Iris pigment epithelial cell (primary cell): ENCODE data around the gene GRIK5.

Source experiments
- DNase-seq: peaks from one replicate; pipeline ENCODE4 v3.0.0-alpha.2; 2011; ENCODE audit warnings: low read depth

The GRIK5 gene

DNA sequence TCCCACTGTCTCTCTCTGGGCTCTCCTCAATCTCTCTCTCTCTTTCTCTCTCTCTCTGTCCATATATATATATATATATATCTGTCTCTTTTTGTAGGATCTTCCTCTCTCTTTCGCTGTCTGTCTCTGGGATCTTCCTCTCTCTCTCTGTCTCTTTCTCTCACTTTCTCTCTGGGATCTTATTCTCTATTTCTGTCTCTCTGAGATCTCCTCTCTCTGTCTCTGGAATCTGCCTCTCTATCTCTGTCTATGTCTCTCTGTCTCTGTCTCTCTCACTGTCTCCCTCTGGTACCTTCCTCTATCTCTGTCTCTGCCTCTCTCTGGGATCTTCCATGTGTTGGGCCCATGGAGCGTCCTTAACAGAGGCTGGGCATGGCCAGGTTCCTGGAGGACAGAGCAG, 79.4 kb downstream of the GRIK5 start:
- DNase-seq, result no peak

DNA sequence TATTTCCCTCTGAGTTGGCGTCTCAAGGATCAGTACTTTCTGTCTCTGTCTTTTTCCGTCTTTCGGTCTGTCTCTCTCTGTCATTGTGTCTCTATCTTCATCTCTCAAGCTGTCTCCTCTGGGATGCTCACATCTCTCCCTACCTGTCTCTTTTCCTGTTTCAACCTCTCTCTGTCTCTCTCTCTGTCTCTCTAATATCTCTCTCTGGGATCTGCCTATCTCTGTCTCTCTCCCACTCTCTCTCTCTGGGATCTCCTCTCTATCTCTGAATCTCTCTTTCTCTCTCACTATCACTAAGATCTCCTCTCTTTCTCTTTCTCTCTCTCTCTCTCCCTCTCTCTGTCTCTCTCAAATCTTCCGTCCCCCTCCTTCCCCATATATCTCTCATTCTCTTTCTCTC, 80.0 kb downstream of the GRIK5 start:
- DNase-seq, result no peak

DNA sequence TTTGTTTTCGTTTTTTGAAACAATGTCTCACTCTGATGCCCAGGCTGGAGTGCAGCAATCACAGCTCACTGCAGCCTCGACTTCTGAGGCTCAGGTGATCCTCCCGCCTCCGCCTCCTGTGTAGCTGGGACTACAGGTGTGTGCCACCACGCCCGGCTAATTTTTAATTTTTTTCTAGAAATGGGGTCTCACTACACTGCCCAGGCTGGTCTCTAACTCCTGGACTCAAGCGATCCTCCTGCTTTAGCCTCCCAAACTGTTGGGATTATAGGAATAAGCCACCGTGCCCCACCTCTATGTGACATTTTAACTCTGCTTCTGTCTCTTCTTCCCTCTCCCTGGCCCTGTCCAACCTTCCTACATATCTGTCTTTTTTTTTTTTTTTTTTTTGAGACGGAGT, 81.1 kb downstream of the GRIK5 start:
- DNase-seq, result no peak

DNA sequence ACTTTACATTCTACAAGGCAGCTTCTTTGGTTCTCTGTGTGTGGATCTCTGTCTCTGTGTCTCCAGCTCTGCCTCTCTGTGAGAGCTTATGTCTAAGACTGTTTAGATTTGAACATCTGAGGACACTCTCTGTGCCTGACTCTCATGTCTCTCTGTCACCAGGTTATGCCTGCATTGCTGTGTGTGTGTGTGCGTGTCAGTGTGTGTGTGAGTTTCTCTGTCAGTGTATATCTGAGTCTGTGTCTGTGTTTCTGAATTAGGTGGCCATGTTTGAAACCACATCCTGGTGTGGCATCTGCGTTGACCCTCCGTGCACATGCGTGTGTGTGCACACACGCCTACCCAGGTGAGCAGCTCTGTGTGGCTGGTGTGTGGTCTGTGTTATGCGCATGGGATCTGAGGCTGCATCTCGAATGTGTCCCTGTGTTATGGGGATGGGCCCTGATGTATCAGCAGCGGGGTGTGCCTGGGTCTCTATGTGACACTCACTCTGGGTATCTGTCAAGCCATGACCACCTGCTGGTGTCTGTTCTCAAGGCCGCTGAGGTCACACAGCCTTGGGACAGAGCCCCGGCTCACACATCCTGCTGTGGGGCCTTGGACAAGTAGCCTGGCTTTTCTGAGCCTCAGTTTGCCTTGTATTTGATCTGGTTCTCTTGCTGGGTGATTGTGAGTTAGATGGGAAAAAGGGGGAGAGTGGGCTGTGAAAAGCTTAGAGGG, 82.7 kb downstream of the GRIK5 start:
- no peak for DNase-seq

DNA sequence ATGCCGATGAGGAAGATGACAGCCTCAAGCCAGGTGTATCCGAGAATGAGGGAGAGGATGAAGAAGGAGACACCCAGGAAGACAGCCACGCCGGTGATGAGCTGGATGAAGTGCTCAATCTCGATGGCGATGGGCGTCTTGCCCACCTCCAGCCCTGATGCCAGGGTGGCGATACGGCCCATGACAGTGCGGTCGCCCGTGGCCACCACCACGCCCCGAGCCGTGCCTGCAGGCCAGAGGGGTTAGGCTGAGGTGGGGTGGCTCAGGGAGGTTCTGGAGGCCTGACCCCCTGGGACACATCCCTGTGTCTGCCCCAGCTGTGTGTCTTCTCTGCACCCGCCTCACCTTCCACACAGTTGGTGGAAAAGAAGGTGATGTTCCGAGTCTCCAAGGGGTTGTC, 85.0 kb downstream of the GRIK5 start:
- no peak for DNase-seq

DNA sequence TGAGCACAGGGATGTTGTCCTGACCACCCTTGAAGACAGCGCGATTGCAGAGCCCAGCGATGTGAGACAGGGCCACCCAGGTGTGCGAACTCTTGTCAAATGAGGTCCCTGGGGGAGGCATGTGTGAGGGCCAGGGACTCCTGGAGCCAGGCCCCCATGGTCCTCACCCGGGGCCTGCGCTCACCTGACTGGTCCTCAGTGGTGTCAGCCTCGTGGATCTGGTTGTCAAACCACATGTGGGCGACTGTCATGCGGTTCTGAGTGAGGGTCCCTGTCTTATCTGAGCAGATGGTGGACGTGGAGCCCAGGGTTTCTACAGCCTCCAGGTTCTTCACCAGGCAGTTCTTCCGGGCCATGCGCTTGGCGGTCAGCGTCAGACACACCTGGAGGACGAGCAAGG, 88.3 kb downstream of the GRIK5 start:
- DNase-seq, result no peak

DNA sequence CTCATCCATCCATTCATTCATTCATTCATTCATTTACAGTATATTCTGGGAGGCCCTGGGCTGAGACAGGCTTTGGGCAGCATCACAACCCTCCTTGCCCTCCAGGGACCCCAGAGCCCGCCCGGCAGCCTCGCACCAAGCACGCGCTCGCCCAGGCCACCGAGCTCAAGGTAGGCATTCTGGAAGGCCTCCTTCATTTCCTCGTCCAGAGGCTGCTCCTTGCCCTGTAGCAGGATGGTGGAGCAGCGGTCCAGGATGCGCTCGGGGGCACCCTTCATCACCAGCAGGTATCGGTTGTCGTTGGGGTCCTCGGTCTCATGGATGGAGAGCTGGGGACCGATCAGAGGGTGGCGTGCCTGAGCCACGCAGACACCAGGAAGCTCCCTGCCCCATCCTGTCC, 91.5 kb downstream of the GRIK5 start:
- DNase-seq, result no peak

DNA sequence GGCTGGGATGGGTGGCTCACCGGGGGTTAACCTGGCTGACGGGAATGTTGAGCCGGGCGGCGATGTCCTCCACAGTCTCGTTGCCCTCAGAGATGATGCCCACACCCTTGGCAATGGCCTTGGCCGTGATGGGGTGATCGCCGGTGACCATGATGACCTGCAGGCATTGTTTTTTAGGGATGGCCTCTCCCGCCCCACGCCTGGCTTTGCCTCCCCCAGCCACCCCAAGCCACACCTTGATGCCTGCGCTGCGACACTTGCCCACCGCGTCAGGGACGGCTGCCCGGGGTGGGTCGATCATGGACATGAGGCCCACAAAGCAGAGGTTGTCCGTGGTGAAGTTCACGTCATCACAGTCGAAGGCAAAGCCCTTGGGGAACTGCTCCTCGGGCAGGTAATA, 92.1 kb downstream of the GRIK5 start:
- no peak for DNase-seq

DNA sequence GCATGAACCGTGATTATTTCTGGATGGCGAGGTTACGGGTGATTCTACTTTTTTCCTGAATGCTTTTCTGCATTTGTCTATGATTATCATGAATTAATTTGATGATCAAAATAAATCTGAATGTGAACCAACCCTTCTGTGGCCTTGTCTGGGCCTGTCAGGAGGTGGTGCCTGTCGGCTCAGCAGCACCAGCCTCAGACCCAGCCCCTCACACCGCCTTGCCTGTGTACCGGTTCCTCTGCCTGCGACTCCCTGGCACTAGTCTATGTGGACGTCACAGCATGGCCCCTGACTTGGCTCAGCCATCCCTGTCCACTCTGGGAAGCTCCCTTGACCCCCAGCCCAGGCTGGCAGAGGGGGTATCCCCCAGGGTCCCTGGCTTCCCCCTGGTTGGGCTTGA, 95.4 kb downstream of the GRIK5 start:
- no peak for DNase-seq

DNA sequence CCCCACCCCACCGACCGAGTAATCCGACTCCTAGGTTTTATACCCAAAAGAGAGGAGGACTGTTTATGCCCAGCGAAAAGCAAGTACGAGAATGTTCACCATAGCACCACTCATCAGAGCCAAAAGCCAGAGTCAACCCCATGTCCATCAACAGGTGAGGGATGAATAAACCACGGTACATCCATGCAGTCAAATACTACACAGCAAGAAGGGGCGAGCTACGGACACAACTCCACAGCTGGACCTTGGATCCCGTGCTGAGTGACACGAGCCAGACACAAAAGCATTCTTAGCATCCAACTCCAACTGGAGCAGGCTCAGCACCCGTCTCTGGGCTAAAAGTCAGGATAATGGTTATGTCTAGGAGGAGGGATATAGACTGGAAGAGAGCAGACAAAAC, 98.6 kb downstream of the GRIK5 start:
- DNase-seq, result no peak

DNA sequence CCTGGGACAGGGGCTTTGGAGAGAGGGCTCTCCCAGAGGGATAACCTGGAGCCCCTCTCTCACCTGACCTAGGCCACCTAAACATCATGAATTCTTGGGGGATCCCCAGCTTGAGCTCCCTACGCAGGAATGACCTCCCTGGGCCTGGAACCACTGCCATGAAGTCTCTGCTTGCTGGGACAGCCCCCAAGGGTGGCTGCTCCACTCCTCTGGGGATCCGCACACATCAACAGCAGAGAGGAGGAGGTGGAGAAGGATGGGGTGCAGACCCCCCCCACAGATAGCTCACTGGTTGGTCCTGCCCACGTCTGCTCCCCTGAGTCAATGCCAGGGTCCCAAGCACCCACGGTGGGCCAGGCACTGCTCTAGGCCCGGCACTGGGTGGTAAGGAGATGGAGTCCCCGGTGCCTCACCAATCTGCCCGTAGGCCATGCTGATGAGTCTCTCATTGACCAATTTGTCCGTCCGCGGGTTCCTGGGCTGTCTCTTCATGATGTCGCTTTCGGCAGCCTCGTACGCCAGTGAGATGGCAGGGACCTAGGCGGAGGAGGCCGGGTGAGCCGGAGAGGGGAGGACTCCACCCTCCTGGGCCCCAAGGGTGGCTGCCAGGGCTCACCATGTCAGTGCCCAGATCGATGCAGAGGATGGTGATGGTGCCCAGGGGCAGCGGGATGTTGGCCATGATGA, 100.1 kb downstream of the GRIK5 start:
- DNase-seq, result no peak

DNA sequence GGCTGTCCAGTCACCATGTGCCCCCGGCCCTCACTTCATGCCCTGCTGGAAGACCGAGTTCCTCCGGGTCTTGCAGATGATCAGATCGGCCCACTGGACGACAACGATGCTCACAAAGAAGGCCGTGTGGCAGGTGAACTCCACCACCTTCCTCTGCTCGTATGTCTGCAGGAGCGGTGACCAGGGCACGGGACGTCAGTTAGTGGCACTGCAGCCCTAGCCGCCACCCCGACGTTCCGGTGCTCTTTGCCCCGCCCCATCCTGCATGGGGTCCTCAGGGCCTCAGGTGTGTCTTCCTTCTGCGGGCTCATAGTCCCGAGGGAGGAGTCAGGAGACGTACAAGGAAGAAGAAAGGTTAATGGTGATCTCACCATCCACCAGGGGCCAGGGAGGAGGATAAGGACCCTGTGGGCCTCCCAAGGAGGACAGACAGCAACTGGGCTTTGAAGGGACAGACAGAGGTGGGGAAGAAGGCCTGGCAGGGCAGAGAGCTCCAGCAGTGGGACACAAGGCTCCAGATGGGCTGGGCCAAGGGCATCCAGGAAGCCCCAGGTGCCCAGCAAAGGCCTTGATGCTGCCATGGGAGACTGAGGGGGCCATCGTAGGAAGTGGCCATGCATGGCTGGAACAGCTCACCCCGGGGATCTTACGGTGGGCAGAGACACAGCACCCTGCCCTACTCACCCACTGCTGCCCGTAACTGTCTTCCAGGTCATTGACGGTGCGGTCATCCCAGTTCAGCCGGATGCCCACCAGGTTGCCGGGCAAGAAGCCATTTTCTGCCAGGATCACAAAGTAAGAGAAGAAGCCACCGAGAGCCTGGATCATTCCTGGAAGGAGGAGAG, 101.0 kb downstream of the GRIK5 start:
- no peak for DNase-seq

DNA sequence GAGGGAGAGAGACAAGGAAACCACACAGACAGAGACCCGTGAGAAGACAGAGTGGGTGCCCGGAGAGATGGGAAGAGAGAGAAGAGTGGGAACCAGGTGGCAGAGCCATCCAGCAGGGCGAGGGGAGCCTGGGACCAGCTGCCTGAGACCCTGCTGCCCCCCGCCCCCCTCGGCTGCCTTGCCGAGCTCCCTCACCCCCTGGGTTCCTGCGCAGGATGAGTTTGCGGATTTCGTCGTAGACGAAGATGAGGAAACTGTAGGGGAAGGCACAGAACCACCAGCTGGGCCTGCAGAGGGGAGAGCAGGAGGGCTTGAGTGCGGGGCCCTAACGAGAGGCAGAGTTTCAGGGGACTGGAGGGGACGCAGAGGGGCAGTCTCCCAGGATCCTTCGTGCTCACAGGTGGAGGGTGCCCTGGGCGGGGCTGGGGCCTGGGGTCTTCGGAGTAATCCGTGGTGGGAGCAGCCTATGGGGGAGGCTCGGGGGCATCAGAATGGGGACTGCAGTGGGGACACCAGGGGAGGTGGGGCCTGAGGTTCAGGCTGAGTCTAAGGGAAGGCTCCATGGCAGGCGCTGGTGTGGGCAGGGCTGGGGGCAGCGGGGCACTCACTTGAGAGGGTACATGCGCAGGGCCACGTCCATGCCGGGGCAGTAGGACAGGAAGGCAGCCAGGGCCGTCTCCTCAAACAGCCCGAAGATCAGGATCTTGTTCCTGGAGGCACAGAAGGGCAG, 102.8 kb downstream of the GRIK5 start:
- DNase-seq, result no peak

DNA sequence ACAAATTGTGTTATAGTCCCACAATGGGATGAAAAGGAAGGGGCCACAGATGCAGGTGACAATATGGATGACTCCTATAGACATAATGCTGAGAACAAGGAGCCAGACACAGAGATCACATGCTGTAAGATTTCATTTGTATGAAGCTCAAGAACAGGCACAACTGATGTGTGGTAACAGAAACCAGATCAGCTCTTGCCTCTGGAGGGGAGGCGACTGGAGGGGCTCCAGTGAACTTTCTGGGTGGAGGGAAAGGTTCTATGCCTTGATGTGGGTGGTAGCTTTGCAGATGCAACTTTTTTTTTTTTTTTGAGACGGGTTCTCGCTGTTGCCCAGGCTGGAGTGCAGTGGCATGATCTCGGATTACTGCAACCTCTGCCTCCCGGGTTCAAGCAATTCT, 104.9 kb downstream of the GRIK5 start:
- no peak for DNase-seq

DNA sequence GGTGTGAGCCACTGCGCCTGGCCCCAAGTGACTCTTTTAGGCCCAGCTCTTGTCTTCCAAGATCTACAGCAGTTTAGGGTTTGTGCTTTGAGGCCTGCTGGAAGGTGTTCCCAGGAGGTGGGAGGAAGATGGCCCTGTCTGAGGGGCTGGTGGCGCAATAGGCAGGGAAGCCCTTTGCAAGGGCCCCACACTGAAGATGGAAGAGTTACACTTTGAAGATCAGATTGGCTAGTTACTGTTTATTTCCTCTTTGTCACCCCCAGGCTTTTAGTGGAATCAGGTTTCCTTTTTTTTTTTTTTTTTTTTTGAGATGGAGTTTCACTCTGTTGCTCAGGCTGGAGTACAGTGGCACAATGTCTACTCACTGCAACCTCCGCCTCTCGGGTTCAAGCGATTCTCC, 109.0 kb downstream of the GRIK5 start:
- DNase-seq, result no peak

DNA sequence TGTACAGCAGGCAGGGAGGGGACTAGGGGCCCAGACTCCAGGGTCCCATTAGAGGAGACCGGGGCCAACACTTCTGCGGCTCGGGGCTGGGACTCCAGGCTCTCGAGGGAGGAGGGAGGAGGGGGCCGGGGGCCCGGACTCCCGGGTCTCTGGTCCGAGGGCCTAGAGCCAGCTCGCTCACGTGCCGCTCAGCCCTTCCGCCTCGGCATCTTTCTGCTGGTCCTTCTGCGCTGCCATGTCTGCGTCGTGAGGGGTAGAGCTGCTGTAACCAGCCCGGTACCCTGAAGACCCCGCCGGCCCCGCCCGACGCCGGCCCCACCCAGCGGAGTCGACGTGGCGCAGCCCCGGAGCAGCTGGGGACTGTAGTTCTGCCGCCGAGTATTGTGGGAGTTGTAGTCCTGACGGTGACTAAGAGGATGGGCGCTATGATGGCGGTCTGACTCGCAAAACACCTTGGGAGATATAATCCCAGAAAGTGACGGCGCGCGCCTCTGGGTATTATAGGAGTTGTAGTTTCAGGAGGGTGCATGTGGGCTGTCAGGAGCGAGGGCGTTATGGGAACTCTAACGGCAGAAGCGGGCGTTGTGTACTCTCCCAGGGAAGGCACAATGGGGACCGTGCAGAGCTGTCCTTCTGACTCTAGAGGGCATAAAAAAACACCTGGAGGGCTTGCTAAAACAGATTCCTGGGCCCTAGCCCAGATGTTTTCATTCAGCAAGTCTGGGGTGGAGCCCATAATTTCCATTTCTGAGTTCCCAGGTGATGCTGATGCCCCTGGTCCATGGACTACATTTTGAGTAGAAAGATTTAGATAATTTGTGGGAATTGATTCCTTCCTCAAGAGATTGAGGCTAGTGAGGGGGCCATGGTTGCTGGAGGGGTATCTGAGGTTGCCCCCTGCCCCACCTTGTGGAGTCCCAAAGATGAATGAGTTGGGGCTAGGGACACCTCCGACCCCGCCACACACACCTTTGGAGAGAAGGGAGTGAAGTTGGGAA, 110.7 kb downstream of the GRIK5 start, which contains the start of gene RABAC1:
Gene RABAC1, minus strand, starts transcription at position 266 of the 998 bp plus-strand sequence. Its CDS starts 29 bp downstream, at position 237.
- peak; percentile 93 for DNase-seq

DNA sequence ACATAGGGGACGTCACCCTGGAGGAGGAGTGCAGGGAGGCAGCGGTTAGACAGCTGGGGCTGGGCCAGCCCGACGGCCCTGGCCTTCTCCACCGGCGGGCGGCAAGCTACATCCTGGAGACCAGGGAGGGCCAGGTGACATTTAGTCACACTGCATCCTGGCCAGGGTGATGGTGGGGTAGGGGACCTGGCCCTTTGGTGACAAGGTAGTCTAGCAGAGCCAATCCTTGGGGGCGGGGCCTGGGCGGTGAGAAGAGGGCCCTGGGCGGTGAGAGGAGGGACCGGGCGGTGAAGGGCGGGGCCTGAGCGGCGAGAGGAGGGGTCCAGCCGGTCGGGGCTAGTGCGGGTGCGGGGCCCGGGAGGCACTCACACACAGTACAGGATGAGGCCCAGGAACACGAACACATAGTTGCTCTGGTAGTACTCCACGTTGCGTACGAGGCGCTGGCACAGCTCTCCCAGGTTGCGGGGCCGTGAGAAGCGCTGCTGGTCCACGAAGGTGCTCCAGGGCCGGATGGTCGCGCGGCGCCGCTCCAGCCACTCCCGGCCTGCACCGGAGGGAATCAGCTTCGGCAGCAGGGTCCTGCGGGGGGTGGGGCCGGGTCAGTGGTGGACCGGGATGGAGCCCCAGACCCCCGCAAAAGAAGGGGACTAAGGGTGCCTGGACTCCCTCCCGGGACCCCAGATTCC, 111.5 kb downstream of the GRIK5 start:
- peak; percentile 73 for DNase-seq

DNA sequence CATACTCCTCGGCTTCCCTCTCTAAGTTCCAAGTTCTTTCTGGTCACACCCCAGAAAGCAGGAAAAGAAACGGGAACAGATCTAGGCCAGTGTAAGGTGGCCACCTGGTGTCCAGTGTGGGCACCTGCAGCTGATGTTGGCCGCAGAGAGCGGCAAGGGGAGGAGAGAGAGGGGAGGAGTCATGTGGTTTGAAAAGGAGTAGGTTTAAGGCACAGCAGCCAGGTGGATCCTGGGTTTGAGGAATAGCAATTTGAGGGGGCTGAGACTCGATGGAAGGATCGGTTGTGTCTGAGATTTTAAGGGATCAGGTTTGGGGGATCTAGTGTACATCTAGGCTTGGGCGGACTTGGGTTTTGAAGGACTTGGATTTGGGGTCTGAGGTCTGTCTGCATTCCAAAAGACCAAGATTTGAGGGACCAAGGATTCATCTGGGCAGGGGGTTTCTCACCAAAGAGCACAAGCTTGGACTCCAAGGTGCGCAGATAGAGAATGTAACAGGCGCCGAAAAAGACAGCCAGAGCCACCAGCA, 112.1 kb downstream of the GRIK5 start:
- peak; percentile 85 for DNase-seq

DNA sequence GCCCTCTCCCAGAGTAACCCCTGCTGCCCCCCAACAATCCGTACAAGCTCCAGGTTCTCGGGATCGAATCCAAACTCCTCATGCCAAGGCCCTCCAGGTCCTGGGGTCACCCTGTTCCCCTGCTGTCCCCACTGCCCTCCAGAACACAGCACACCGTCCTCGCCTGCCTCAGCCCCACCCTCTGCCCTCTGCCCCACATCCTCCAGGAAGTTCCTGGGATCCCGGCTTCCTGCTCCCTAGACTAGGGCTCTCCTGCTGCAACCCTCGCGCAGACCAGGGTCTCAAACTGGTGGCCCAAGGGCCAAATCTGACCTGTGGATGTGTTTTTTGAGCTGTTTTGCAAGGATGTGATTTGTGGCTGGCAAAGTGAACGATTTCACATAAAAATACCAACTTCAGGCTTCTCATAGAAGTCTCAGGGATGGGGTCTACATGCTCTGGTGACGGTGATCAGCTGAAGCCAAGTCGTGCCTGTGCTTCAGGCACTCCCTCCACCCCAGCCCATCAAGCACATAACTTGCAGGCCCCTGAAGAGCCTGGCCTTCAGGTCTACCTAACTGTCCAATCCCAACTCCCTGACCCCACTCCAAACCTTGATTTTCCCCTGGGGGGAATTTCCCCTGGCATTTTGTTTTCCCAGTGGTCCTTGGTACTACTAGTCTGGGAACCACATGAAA, 112.7 kb downstream of the GRIK5 start:
- DNase-seq, result no peak

DNA sequence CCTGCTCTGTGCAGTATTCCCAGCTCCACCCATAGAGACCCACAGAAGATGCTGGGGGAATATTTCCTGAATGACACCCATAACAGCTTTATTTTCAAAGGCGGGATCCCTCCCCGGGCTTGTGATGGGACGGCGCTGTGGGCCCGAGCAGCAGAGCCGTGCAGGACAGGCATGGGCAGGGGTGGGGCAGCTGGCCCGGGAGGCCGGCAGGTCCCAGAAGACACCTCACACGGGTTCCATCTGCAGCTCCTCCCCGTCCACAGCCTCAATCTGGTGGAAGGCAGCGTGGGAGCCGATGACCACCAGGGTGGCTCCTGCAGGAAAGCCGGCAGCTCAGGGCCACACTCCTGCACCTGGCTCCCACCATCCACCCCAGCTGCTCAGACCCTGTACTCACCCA, 113.4 kb downstream of the GRIK5 start:
- no peak for DNase-seq
